ENCODE results near the gene SLC9C1.
"Not testable (repeated sequence)": the region's sequence is repeated elsewhere in the genome, so short reads cannot be mapped to it uniquely, and the experiment has no call there.

Gene SLC9C1

DNA sequence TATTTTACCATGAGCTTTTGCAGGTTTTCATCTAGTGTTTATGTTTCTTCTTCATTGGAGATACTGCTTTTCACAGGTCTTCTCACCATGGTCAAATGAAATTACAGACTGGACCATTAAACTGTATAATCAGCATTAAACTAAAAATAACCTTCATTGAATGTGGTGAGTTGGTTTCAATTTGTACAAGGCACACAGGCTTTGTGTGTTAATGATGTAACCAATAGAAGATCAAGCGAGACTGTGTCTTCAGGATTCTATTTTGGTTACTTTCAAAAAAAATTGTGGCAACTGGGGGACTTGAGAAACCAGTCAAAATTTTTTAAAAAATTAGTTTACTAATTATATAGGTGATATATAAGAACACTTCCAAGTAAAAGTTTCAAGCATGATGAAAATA is 106.7 kb downstream of the SLC9C1 start:
- no peak for DNase-seq (ENCODE audit: low read depth)

DNA sequence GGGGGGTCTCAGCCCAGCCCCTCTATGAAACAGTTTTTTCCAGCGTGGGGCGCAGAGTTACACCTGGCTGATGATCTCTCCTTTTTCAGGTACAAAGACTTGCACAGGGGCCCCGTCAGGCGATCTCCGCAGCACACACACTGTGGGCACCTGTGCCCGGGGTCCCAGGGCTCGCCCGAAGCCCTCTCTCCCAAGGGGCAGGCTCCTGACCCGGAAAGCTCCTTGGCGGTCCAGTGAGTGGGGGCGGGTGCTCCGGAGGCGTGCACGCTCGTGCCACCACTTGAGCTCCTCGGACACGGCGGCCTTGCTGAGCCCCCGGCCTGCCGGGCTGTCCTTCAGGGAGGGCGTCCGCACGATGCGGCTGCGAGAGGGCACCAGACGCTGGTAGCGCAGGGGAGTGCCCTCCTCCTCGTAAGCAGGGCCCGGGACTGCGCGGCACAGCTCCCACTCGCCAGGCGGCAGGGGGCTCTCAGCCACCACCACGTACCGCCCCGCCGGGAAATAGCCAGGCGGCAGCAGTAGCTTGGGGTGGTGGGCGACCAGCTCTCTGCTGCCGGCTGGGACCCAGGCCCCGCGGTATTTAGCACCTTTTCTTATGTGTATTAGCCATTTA is 108.5 kb downstream of the SLC9C1 start:
- DNase-seq (ENCODE audit: low read depth), result not testable (repeated sequence)

GRCh38 chr3:112175646-112176045 is 118.4 kb downstream of the SLC9C1 start:
- DNase-seq (ENCODE audit: low read depth), result no peak

DNA sequence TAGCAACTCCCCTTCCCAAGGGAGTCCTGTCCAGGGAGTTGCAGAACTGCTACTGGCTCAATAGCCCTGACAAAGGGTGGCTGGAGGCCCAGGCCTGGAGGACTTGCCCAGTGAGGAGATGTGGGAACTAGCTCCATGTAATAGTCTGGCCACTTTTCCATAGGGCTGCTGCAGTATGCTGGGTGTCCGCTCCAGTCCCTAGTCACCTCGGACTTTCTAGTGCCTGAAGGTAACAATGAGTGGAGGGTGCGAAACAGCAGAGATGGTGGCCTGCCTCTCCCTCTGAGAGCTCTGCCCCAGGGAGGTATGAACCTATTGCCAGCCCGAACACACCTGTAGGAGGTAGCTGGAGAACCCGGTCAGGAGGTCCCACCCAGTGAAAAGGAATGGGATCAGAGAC is 119.0 kb downstream of the SLC9C1 start:
- no peak for DNase-seq (ENCODE audit: low read depth)

DNA sequence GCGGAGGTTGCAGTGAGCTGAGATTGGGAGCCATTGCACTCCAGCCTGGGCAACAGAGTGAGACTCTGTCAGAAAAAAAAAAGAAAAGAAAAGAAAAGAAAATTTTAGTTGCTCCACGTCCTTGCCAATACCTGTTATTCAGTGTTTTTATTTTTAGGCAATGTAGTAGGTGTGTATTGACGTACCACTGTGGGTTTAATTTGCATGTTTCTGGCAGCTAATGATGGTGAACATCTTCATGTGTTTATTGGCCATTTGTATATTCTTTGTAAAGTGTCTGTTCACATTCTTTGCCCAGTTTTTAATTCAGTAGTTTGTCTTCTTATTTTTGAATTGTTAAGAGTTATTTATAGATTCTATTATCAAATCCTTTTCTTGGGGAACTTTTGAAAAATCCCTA is 122.9 kb downstream of the SLC9C1 start:
- no peak for DNase-seq (ENCODE audit: low read depth)

GRCh38 chr3:112170046-112170445 is 124.0 kb downstream of the SLC9C1 start:
- DNase-seq (ENCODE audit: low read depth), result no peak

DNA sequence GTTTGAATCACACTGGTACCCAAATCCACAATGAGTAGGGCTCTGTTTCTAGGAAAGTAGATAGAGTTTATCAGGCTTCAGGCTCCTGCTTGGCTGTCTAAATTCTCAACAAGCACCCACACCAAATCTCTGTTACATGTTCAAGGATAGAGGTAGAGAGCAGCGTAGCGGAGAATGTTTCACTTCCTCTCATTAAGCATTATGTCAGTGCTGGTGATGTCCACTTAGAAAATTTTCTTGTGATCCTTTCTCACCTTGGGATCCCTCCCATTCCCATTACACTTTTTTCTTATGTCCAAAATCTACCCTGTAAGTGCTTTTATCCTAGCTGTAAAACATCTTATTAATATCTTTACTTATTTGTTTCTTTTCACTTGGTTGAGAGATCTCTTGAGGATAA is 126.3 kb downstream of the SLC9C1 start:
- no peak for DNase-seq (ENCODE audit: low read depth)

- DNase-seq (ENCODE audit: low read depth), result no peak
Observed at GRCh38 chr3:112149136-112149535, 144.9 kb downstream of the SLC9C1 start.

DNA sequence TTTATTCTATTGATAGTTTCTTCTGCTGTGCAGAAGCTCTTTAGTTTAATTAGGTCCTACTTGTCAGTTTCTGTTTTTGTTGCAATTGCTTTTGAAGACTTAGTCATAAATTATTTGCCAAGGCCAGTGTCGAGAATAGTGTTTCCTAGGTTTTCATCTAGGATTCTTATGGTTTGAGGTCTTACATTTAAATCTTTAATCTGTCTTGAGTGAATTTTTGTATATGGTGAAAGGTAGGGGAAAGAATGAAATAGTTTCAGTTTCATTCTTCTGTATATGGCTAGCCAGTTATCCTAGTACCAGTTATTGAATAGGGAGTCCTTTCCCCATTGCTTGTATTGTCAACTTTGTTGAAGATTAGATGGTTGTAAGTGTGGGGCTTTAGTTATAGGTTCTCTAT is 150.3 kb downstream of the SLC9C1 start:
- DNase-seq (ENCODE audit: low read depth), result no peak

DNA sequence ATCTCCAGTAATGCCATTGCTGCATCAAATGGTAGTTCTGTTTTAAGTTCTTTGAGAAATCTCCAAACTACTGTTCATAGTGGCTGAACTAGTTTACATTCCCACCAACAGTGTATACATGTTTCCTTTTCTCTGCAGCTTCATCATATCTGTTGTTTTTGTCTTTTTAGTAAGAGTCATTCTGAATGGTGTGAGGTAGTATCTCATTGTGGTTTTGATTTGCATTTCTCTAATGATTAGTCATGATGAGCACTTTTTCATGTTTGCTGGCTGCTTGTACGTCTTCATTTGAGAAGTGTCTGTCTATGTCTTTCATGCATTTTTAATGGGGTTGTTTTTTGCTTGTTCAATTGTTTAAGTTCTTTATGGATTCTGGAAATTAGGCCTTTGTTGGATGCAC is 150.8 kb downstream of the SLC9C1 start:
- DNase-seq (ENCODE audit: low read depth), result no peak

DNA sequence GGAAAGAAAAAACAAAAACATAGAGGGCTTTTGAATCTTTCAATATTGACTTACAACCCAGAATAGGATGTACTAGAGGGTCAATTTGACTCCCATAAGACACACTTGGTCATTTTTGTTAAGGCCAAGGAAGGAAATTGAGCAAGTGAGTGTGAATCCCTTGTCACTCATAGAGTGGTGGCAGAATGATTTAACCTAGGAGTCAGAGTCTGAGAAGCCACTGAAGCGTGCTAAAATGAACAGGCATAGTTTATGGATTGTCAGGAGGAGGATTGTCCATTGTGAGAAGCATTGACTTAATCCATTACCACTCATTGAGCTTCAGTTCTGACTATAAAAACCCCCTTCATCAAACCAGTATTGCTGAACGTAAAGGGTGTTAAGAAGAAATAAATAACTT is 152.7 kb downstream of the SLC9C1 start:
- no peak for DNase-seq (ENCODE audit: low read depth)

DNA sequence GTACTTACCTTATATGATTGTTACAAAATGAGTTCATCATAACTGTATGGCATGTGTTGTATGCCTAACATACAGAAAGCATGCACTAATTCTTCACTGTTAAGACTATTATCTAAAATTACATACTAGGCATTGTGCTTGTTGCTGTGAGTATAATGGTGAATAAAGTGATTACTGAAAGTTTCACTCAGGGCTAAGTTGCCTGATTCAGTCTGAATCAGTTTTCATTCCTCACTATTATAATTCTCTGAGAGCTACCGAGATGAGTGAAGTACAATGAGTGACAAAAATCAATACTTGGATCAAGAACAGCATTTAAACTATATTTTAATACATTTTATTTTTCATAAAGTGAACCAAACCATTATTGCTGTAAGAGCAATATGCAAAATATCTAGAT is 153.4 kb downstream of the SLC9C1 start:
- no peak for DNase-seq (ENCODE audit: low read depth)

GRCh38 chr3:112138219-112138969 is 155.6 kb downstream of the SLC9C1 start:
- DNase-seq (ENCODE audit: low read depth), result no peak

- no peak for DNase-seq (ENCODE audit: low read depth)
Observed at GRCh38 chr3:112137781-112138180, 156.2 kb downstream of the SLC9C1 start.

DNA sequence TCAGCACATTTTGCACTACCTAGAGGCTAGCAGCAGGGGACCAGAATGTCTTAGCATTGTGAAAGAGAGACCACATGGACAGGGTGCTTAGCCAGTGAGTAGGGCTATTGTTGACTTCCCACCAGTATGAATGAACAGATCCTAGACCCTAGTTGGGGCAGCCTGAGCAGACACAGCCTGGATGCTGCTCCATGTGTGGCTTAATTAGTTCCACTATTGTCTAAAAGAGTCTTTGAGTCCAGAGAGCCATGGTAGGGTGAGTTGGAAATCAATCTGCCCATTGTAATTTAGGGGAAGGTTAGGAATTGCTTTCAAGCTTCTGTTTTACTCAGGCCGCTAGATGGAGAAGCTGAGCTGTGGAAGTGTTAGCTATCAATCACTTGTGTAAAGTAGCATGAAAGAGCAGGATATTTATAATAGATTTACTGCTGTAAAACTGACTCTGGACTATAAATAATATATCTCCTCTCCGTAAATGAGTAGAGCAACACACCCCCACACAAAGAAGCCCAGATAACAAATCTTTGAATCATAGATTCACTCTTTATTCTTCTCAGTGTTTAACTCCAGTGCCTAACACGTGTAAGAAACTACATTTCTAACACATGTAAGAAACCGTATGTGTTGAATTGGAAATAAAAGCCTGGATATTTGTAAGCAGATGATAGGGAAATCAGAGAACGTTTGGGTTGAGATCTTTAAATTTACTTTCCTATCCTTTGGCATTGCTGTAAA is 156.9 kb downstream of the SLC9C1 start:
- peak; percentile 51 for DNase-seq (ENCODE audit: low read depth)

GRCh38 chr3:112136046-112136445 is 158.0 kb downstream of the SLC9C1 start:
- no peak for DNase-seq (ENCODE audit: low read depth)

DNA sequence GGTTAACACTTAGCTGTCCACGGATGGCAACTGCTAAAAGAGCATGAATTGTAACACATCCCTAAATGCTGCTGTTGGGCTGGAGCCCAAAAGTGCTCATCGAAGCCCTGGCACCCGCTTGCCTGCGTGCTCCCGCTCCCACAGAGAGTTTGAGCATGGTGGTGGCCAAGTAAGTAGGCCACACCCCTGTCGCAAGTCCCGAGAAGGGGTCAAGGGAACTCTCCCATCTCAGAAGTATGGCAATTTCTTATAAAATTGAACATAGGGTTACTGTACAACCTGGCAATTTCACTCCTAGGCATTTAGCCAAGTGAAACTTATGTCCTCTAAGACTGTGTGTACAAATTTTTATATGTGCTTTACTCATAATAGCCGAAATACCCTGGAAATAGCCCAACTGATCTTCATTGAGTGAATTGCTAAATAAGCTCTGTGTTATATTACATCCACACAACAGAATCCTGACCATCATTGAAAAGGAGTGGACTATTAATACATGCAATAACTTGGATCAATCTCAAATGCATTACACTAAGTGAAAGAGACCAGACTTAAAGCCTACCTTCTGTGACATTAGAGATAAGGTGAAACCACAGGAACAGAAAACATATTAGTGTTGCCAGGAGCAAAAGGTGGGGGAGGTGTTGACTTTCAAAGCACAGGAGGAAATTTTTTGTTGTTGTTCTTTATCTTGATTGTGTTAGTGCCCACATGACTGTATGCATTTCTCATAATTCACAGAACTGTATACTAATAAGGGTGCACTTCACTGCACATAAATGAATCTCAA is 159.5 kb downstream of the SLC9C1 start:
- peak; percentile 29 for DNase-seq (ENCODE audit: low read depth)

GRCh38 chr3:112133626-112134334 is 160.2 kb downstream of the SLC9C1 start:
- no peak for DNase-seq (ENCODE audit: low read depth)

DNA sequence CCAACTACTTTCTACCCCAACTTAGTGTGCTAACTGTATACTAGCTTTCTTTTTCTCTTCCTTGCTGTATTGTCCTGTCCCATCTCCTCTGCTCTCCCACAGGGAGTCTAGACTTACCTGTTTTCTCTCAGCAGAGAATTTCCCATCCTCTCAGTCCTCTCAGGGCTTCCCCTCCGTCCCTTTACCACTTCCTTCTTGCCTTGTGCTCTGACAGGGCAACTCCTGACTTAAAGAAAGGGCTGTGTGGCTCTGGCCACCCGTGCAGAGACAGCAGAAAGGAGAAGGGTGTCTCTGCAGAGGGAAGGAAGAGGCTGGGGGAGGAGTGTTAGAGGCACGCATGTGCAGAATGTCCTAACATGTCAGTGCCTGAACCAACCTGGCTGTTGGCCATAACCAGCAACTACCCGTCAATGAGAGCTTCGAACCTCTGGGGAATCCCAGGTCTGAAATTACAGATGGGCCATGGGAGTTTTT is 161.0 kb downstream of the SLC9C1 start, which contains the start of gene GCSAM:
GCSAM (minus strand) TSS at position 274 of the 474 bp plus-strand sequence; CDS start at position 146, 128 bp downstream.
- DNase-seq (ENCODE audit: low read depth), result no peak

GRCh38 chr3:112132554-112132953 is 161.5 kb downstream of the SLC9C1 start:
- no peak for DNase-seq (ENCODE audit: low read depth)

- no peak for DNase-seq (ENCODE audit: low read depth)
Observed at GRCh38 chr3:112132088-112132487, 161.9 kb downstream of the SLC9C1 start.
